Ectodermal cell (in vitro differentiated cells): ENCODE results near the gene ADPRHL1.
"Not testable (repeated sequence)": the region's sequence is repeated elsewhere in the genome, so short reads cannot be mapped to it uniquely, and the experiment has no call there.

ENCODE experiments used
- H3K27ac ChIP-seq: 2 replicates; pipeline ENCODE4 v1.7.0; 2013; ENCODE audit warnings: mild to moderate bottlenecking, low read depth, low read length; ENCODE audit not compliant: insufficient read depth, poor library complexity, severe bottlenecking
- H3K27me3 ChIP-seq: 2 replicates; pipeline ENCODE4 v1.7.0; 2013; ENCODE audit warnings: mild to moderate bottlenecking, low read length; ENCODE audit not compliant: insufficient read depth, control insufficient read depth, poor library complexity, severe bottlenecking
- H3K36me3 ChIP-seq: one replicate; pipeline ENCODE4 v1.7.0; 2013; ENCODE audit warnings: low read length; ENCODE audit not compliant: control insufficient read depth, insufficient read depth
- H3K4me1 ChIP-seq: one replicate; pipeline ENCODE4 v1.7.0; 2013; ENCODE audit warnings: low read length; ENCODE audit not compliant: control insufficient read depth, insufficient read depth
- H3K4me3 ChIP-seq: 2 replicates; pipeline ENCODE4 v1.7.0; 2013; ENCODE audit warnings: low read depth, low read length, control low read depth; ENCODE audit not compliant: insufficient read depth
- H3K9me3 ChIP-seq: 2 replicates; pipeline ENCODE4 v1.7.0; 2013; ENCODE audit warnings: mild to moderate bottlenecking, low read length, moderate library complexity; ENCODE audit not compliant: control insufficient read depth
- WGBS, 2 experiments: methylation state at CpG; one replicate each; pipeline ENCODE4 v1.1.7; 2013; ENCODE audit warnings: missing lambda C conversion rate in 2 of 2; 5-methylcytosine and 5-hydroxymethylcytosine counted together

ADPRHL1 gene

GRCh38 chr13:113448545-113448884, 4.8 kb downstream of the ADPRHL1 start:
- Histone ChIP-seq H3K4me1 (peaks cover 3% of the 10 kb centered on the region), H3K9me3 (no peaks in the 10 kb centered on the region), H3K27ac (no peak overlapping the region), H3K4me3 (no peak overlapping the region), H3K27me3 (no peaks in the 10 kb centered on the region), H3K36me3 (no peaks in the 10 kb centered on the region)
- WGBS, 2 experiments, result 67% methylated on average over 6 of the region's 6 CpGs

GRCh38 chr13:113447596-113447995, 5.7 kb downstream of the ADPRHL1 start:
- no peaks in the 10 kb centered on the region for H3K27me3 ChIP-seq
- H3K4me3 ChIP-seq, result no peak overlapping the region
- H3K36me3 ChIP-seq, result no peaks in the 10 kb centered on the region
- H3K27ac ChIP-seq, result no peak overlapping the region
- 96 to 97% methylated on average over 6 of the region's 6 CpGs for WGBS, 2 experiments
- no peaks in the 10 kb centered on the region for H3K9me3 ChIP-seq
- no peaks in the 10 kb centered on the region for H3K4me1 ChIP-seq

- Histone ChIP-seq H3K4me3 (no peak overlapping the region), H3K4me1 (no peaks in the 10 kb centered on the region), H3K27ac (no peak overlapping the region), H3K9me3 (no peaks in the 10 kb centered on the region), H3K36me3 (no peaks in the 10 kb centered on the region), H3K27me3 (no peaks in the 10 kb centered on the region)
- 85 to 87% methylated on average over 9 of the region's 9 CpGs for WGBS, 2 experiments
These were observed 6.8 kb downstream of the ADPRHL1 start for GRCh38 chr13:113446488-113446854.

GRCh38 chr13:113445791-113446487, 7.3 kb downstream of the ADPRHL1 start:
- Histone ChIP-seq H3K4me1 (no peaks in the 10 kb centered on the region), H3K36me3 (no peaks in the 10 kb centered on the region), H3K4me3 (no peak overlapping the region), H3K9me3 (no peaks in the 10 kb centered on the region), H3K27ac (no peak overlapping the region), H3K27me3 (no peaks in the 10 kb centered on the region)
- 78 to 79% methylated on average over 18 to 19 of the region's 19 CpGs for WGBS, 2 experiments

GRCh38 chr13:113443991-113444390, 9.3 kb downstream of the ADPRHL1 start:
- Histone ChIP-seq H3K4me1 (no peaks in the 10 kb centered on the region), H3K36me3 (no peaks in the 10 kb centered on the region), H3K27ac (no peak overlapping the region), H3K27me3 (no peaks in the 10 kb centered on the region), H3K4me3 (no peak overlapping the region), H3K9me3 (no peaks in the 10 kb centered on the region)
- 91 to 93% methylated on average over 15 of the region's 15 CpGs for WGBS, 2 experiments

GRCh38 chr13:113442985-113443362, 10.3 kb downstream of the ADPRHL1 start:
- no peaks in the 10 kb centered on the region for H3K27me3 ChIP-seq
- WGBS, 2 experiments, result 94 to 100% methylated on average over 1 of the region's 1 CpG
- H3K27ac ChIP-seq, result no peak overlapping the region
- no peaks in the 10 kb centered on the region for H3K4me1 ChIP-seq
- no peaks in the 10 kb centered on the region for H3K9me3 ChIP-seq
- no peaks in the 10 kb centered on the region for H3K36me3 ChIP-seq
- no peak overlapping the region for H3K4me3 ChIP-seq

- Histone ChIP-seq H3K9me3 (no peaks in the 10 kb centered on the region), H3K27me3 (no peaks in the 10 kb centered on the region), H3K27ac (no peak overlapping the region), H3K36me3 (no peaks in the 10 kb centered on the region), H3K4me3 (no peak overlapping the region), H3K4me1 (no peaks in the 10 kb centered on the region)
- WGBS, 2 experiments, result 94% methylated on average over 10 of the region's 10 CpGs
These were observed 10.8 kb downstream of the ADPRHL1 start for GRCh38 chr13:113442354-113442984.

- Histone ChIP-seq H3K9me3 (no peaks in the 10 kb centered on the region), H3K4me3 (no peak overlapping the region), H3K27me3 (no peaks in the 10 kb centered on the region), H3K4me1 (no peaks in the 10 kb centered on the region), H3K27ac (no peak overlapping the region), H3K36me3 (no peaks in the 10 kb centered on the region)
- 94% methylated on average over 29 of the region's 29 CpGs for WGBS, 2 experiments
These were observed 11.6 kb downstream of the ADPRHL1 start for GRCh38 chr13:113441661-113442060.

- no peaks in the 10 kb centered on the region for H3K4me1 ChIP-seq
- H3K9me3 ChIP-seq, result no peaks in the 10 kb centered on the region
- no peaks in the 10 kb centered on the region for H3K27me3 ChIP-seq
- peak overlapping the region; percentile 16 for H3K27ac ChIP-seq
- H3K36me3 ChIP-seq, result no peaks in the 10 kb centered on the region
- 89 to 91% methylated on average over 17 of the region's 17 CpGs for WGBS, 2 experiments
- no peak overlapping the region for H3K4me3 ChIP-seq
These were observed 15.8 kb downstream of the ADPRHL1 start for GRCh38 chr13:113437408-113438010.

GRCh38 chr13:113436866-113437265, 16.4 kb downstream of the ADPRHL1 start:
- WGBS, 2 experiments, result 97% methylated on average over 12 to 15 of the region's 15 CpGs
- H3K4me3 ChIP-seq, H3K27ac ChIP-seq, H3K4me1 ChIP-seq, H3K36me3 ChIP-seq, H3K27me3 ChIP-seq, H3K9me3 ChIP-seq: not testable (repeated sequence)
